Mesothelial cell of epicardium (in vitro differentiated cells): ENCODE measurements around the gene OBSCN. TPM values are rescaled to one million over a fixed set of nuclear protein-coding genes. Genes with fewer than 3 reads are reported as not detected.

Experiments
- DNase-seq, 2 experiments: peaks; one replicate each; pipeline ENCODE4 v3.0.0; 2021; ENCODE audit warnings: low spot score in 2 of 2; ENCODE audit not compliant: unreplicated experiment in 2 of 2
- H3K27ac Mint-ChIP-seq: 2 replicates; pipeline ENCODE4 v1.8.0; 2021; ENCODE audit warnings: mixed read lengths
- H3K27me3 Mint-ChIP-seq: 2 replicates; pipeline ENCODE4 v1.8.0; 2021; ENCODE audit warnings: low read depth, mixed read lengths
- H3K36me3 Mint-ChIP-seq: 2 replicates; pipeline ENCODE4 v1.8.0; 2021; ENCODE audit warnings: mixed read lengths
- H3K4me1 Mint-ChIP-seq: 2 replicates; pipeline ENCODE4 v1.8.0; 2021; ENCODE audit warnings: mixed read lengths
- H3K4me3 Mint-ChIP-seq: 2 replicates; pipeline ENCODE4 v1.8.0; 2021; ENCODE audit warnings: mild to moderate bottlenecking, moderate library complexity, mixed read lengths
- H3K9me3 Mint-ChIP-seq: 2 replicates; pipeline ENCODE4 v1.8.0; 2021; ENCODE audit warnings: mixed read lengths
- total RNA-seq: library from RNA; stranded (reverse); gene quantifications from 3 replicates; pipeline ENCODE4 v1.2.1, GENCODE V29; 2021
- TF ChIP-seq, protein P1 (sequence below): fragments of 200-600 bp; sonication (generic); IDR thresholded peaks from one replicate; pipeline ENCODE4 v1.5.0; 2021; ENCODE audit warnings: antibody characterized with exemption; ENCODE audit not compliant: unreplicated experiment

The OBSCN gene
- total RNA-seq, 1 donor from 2014 or later: 113 TPM

DNA sequence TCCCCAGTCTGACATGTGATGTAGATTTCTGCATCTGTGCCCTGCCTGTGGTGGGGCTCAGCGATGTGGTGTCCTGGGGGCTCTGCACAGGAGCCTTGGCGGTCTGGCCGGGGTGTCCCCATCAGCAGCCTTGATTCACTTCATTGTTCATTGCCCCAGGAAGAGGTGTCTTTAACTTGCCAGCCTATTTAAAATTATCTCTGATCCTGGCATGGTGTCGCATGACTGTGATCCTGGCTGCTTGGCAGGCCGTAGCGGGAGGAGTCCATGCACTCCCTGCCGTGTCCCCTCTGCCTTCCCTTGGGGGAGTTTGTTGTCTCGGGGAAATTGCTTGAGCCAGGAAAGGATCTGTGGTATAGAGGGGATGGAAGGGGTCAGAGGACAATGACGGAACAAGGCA is 138.9 kb downstream of the OBSCN start:
- Mint-ChIP-seq H3K4me3 (no peak overlapping the region), H3K36me3 (peaks cover 17% of the 10 kb centered on the region)
- TF ChIP-seq, protein P1, sequence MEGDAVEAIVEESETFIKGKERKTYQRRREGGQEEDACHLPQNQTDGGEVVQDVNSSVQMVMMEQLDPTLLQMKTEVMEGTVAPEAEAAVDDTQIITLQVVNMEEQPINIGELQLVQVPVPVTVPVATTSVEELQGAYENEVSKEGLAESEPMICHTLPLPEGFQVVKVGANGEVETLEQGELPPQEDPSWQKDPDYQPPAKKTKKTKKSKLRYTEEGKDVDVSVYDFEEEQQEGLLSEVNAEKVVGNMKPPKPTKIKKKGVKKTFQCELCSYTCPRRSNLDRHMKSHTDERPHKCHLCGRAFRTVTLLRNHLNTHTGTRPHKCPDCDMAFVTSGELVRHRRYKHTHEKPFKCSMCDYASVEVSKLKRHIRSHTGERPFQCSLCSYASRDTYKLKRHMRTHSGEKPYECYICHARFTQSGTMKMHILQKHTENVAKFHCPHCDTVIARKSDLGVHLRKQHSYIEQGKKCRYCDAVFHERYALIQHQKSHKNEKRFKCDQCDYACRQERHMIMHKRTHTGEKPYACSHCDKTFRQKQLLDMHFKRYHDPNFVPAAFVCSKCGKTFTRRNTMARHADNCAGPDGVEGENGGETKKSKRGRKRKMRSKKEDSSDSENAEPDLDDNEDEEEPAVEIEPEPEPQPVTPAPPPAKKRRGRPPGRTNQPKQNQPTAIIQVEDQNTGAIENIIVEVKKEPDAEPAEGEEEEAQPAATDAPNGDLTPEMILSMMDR: no peak

DNA sequence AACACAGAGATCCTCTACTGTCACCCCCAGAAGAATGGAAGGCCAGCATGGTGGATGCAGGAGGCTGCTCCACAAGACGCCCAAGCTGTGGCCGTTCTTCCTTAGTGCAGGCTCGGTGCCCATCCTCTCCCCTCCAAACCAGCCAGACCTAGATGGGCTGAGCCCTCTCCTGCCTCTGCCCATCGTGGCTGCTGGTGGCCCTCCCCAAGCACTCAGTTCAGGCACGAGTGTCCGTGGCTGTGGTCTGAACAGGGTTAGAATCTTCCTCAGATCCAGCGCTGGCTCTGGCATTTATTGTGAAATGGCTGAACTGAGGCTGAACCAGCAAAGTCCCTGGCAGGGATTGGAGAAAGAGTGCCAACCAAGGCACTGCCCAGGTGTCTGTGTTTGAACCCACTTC is 139.3 kb downstream of the OBSCN start:
- Mint-ChIP-seq H3K4me1 (peaks cover 3% of the 10 kb centered on the region), H3K36me3 (peaks cover 16% of the 10 kb centered on the region), H3K9me3 (no peaks in the 10 kb centered on the region), H3K27me3 (no peaks in the 10 kb centered on the region), H3K4me3 (no peak overlapping the region), H3K27ac (no peak overlapping the region)
- no peak for DNase-seq
- TF ChIP-seq, protein P1: no peak

More for the DNA sequence above, 138.9 kb downstream of the OBSCN start:
- Mint-ChIP-seq H3K9me3 (no peaks in the 10 kb centered on the region), H3K27ac (no peak overlapping the region), H3K27me3 (no peaks in the 10 kb centered on the region), H3K4me1 (peaks cover 3% of the 10 kb centered on the region)
- no peak for DNase-seq

DNA sequence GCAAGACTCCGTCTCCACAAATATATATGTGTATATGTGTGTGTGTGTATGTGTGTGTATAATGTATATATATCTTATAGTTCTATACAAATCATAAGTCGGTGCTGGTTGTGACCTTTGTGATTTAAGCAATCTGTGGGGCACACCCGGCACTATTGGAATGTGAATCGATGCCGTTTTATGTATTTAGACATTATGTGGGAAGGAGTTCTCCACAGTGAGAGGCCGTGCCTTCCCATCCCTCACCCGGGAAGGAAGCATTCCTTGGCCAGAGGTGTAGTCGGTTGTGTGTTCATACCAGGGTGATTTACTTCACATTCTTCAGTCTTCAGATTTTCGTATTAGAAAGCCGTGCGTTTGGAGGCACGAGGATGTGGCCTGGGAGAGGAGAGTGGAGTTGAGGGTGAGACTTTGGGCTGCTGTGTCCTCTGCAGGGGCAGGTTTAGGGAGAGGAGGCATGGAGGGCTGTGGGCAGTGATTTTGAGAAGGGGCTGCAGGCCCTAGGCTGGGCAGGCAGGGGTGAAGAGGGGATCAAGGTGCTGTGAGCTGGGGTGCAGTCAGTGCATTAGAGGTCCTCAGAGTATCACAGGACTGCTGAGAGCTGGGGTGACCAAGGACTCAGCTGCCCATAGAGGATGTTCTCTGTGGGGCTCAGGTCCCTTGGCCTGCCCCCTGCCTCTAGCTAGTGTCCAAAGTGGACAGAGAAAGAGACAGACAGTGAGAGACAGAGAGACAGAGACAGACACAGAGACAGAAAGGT is 141.0 kb downstream of the OBSCN start:
- H3K36me3 Mint-ChIP-seq: peaks cover 6% of the 10 kb centered on the region
- TF ChIP-seq, protein P1: no peak
- H3K4me1 Mint-ChIP-seq: peaks cover 3% of the 10 kb centered on the region
- no peaks in the 10 kb centered on the region for H3K9me3 Mint-ChIP-seq
- H3K27ac Mint-ChIP-seq: peak overlapping the region; percentile 7
- DNase-seq: no peak
- H3K27me3 Mint-ChIP-seq: no peaks in the 10 kb centered on the region
- no peak overlapping the region for H3K4me3 Mint-ChIP-seq

DNA sequence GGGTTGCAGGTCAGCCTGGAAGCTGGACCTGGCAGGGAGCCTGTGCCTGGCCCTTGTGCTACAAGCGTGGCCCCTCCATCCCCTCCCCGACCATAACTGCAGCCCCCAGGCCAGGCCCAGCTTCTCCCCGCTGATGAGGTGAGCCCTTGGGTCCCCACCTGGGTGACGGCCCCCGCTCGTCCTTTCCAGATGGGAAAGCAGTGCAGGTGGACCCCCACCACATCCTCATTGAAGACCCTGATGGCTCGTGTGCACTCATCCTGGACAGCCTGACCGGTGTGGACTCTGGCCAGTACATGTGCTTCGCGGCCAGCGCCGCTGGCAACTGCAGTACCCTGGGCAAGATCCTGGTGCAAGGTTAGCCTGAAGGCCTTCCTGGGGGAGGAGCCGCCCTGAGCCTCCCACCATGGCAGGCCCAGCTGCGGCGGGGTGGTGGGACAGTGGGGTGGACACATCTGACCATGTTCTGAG is 141.9 kb downstream of the OBSCN start:
- Mint-ChIP-seq H3K27ac (no peak overlapping the region), H3K36me3 (peaks cover 1% of the 10 kb centered on the region), H3K9me3 (no peaks in the 10 kb centered on the region), H3K27me3 (no peaks in the 10 kb centered on the region), H3K4me3 (no peak overlapping the region), H3K4me1 (peaks cover 3% of the 10 kb centered on the region)
- peak in 1 of 2 experiments; percentile 20 for DNase-seq
- TF ChIP-seq, protein P1: no peak

DNA sequence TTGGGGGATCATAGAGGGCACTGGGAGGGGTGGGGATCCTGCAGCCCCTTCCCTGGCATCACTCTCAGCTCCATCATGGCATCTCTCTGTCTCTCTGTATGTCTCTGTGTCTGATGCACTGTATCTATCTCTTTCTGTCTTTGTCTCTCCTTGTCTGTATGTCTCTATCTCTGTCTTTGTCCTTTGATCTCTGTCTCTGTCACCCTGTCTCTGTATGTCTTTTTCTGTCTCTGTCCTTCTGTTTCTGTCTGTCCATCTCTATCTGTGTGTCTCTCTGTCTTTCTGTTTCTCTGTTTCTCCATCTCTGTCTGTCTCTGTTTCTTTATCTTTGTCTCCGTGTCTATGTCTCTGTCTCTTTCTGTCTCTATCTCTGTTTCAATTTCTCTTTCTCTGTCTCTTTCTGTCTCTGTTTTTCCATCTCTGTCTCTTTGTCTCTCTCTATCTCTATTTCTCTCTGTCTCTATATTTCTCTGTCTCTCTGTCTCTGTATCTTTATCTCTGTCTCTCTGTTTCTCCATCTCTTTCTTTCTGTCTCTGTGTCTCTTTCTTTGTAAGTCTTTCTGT is 142.4 kb downstream of the OBSCN start:
- H3K27me3 Mint-ChIP-seq: no peaks in the 10 kb centered on the region
- TF ChIP-seq, protein P1: no peak

More for the DNA sequence above, 142.4 kb downstream of the OBSCN start:
- no peak for DNase-seq
- H3K36me3 Mint-ChIP-seq: peaks cover 1% of the 10 kb centered on the region
- no peaks in the 10 kb centered on the region for H3K9me3 Mint-ChIP-seq
- H3K4me1 Mint-ChIP-seq: peaks cover 3% of the 10 kb centered on the region
- no peak overlapping the region for H3K27ac Mint-ChIP-seq
- no peak overlapping the region for H3K4me3 Mint-ChIP-seq
